GM19351 (cell line): ENCODE measurements around the gene SPCS2.
"Not testable (repeated sequence)": the region's sequence is repeated elsewhere in the genome, so short reads cannot be mapped to it uniquely, and the experiment has no call there.

Source experiments
- ATAC-seq: cut with Tn5 transposase; IDR thresholded peaks from one replicate; pipeline ENCODE4 v1.9.1; 2021; ENCODE audit warnings: mild to moderate bottlenecking, moderate library complexity; ENCODE audit not compliant: unreplicated experiment

SPCS2 gene

DNA sequence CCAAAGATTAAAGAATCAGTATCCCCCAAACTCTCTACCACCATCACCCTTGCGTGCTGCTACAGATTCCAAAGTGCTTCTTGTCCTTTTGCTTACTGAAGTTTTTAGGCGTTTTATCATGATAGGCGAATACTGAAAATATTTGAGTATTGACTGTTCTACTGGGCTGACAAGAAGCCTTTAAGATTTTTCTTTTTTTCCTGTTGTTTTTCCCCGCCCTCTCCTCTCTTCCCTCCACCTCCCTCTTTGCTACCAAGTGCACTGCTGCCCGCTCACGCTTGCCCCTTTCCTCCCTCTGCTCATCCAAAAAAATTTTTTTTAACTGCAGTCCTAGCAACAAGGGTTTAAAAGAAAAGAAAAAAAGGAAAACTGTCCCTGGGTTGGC is 679 bp downstream of the SPCS2 start:
- no peak for ATAC-seq

DNA sequence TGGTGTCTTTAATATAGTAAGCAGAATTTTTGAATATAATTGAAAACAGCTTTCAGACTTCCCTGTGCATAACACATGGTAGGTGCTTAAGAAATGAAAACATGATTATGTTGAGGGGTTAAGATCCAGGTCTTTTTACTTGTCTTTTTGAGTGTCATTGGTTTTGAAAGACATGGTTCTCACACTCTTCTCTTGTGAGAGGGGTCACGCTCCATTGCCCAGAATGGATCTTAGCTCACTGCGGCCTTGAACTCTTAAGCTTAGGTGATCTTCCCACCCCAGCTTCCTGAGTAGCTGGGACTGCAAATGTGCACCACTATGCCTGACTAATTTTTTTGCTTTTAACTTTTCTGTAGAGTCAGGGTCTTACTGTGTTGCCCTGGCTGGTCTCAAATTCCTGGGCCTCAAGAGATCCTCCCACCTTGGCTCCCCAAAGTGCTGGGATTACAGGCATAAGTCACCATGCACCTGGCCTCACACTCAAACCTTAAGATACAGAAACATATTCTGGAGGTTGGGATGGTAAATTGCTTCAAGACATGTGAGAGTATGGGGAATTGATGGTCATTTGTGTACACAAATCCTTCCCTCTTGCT is 1.4 kb downstream of the SPCS2 start:
- ATAC-seq: no peak

DNA sequence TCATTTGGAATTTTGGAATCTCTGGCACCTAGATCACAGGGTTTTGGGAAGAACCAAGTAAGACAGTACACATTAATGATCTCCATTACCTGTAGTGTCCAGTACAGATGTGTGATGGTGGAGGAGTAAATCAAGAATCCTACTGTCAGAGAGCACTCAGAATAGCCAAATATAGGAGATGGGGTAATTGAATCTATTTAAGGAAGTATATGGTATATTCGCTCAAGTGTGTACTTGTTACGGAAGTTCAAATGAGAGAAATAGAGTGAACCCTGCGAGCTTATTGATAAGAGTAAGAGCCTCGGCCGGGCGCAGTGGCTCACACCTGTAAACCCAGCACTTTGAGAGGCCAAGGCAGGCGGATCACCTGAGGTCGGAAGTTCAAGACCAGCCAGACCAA is 2.2 kb downstream of the SPCS2 start:
- ATAC-seq: no peak

GRCh38 chr11:74952752-74953151 is 3.7 kb downstream of the SPCS2 start:
- no peak for ATAC-seq

GRCh38 chr11:74953451-74953850 is 4.4 kb downstream of the SPCS2 start:
- no peak for ATAC-seq

DNA sequence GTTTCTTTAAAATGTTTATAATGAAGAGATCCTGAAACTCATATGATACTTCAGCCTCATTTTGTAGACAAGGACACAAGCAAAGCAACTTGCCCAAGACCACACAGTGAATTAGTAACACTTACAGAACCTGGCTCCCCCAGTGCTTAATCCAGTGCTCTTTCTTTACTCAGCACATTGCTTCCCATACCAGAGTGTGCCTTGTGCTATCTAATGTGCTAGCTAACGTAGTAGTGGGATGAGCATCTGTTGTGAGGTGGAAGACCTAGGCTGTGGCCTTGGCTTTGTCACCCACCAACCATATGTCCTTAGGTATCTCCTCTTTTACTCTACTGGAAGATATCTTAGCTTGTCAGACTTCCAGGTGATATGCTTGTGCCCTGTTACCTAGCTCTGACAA is 5.1 kb downstream of the SPCS2 start:
- no peak for ATAC-seq

DNA sequence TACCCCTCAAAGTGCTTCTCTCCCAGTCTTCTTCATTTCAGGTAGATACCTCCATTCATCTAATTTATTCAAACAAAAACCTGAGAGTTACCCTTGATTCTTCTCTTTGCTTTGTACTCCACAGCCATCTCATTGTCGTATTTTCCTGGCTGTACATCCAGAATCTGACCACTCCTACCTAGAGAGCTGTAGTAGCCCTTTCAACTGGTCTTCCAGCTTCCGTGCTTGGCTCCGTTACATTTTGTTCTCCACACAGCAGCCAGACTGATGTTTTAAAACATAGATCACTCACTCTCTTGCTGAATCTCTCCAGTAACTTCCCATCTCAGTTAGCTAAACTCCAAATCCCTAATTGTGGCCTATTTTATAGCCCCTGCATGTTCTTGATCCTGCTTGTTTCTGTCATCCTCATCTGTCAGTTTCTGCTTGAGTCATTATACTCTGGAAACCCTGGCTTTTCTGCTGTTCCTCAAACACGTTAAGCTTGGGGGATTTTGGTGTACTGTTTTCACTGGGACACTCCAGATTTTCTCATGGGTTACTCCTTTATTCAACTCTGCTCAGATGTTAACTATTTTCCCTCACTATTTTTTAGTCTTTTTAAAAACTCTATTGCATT is 7.4 kb downstream of the SPCS2 start:
- no peak for ATAC-seq

GRCh38 chr11:74957937-74958629 is 9.0 kb downstream of the SPCS2 start:
- no peak for ATAC-seq

DNA sequence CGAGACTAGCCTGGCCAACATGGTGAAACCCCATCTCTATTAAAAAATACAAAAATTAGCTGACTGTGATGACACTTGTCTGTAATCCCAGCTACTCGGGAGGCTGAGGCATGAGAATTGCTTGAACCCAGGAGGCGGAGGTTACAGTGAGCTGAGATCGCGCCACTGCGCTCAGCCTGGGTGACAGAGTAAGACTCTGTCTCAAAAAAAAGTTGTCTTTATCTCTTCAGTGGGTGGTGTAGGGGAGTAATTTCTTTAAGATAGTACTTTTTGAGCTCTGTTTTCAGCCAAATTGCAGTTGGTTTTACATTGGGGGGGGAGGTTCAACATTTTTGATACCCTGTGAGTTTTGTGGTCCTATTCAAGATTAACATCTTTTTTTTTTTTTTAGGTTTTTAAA is 11.1 kb downstream of the SPCS2 start:
- ATAC-seq: not testable (repeated sequence)

GRCh38 chr11:74966651-74967050 is 17.6 kb downstream of the SPCS2 start:
- ATAC-seq: no peak

GRCh38 chr11:74970852-74971395 is 21.9 kb downstream of the SPCS2 start:
- no peak for ATAC-seq

GRCh38 chr11:74971424-74971823 is 22.4 kb downstream of the SPCS2 start:
- ATAC-seq: no peak

DNA sequence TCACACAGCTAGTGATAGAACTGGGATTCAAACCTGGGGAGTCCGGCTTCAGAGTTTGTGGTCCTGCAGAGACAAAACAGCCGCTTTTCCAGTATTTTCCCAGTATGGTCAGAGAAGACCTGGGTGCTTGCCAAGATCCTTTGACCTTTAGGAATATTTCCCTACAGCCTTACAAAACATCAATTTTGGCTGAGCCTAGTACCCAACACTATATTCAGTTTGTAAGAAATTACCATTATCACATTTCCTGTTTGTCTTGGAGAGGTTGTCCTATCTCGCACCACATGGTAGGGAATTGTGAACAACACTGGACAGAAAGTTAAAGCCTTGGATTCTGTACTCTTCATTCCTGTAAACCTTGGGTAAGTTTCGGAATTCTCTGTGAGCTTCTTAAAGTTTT is 29.0 kb downstream of the SPCS2 start:
- ATAC-seq: no peak

DNA sequence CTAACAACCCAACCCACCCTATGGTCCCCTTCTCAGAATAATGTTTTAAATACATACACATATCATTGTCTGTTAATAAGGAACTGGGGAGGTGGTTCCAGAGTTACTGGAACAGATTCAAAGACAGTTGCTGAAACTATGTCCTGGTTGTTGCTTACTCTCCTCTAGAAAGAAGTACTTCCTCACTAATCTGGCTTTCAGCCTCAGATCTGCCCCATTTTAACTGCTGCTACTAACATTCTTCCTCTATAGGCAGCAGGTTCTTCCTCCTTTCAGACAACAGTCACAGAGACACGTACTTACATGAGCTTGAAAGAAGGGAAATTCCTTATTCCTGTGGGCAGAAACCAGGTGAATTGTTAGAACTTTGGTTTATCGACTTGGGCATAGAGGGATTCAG is 31.6 kb downstream of the SPCS2 start:
- no peak for ATAC-seq

GRCh38 chr11:74981888-74982287 is 32.8 kb downstream of the SPCS2 start:
- ATAC-seq: no peak

GRCh38 chr11:74984070-74984469 is 35.0 kb downstream of the SPCS2 start:
- ATAC-seq: no peak

DNA sequence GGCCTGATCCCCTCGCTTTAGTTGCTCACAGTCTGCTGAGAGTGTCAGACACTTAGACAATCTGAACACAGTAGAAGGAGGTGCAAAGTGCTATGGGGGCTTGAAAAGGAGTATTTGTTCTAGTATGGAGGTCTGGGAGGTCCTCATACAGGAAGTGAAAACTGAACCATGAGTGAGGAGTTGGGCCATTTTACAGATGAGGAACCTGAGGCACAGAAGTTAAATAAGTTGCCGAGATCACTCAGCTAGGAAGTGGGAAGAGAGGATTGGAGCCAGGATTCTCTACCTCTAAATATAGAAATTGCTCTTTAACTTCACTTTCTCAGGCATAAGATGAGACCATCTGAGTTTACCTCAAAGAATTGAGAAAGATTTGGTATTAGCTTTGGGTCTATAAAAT is 35.7 kb downstream of the SPCS2 start:
- no peak for ATAC-seq

- ATAC-seq: peak; percentile 83
Measured at GRCh38 chr11:74988541-74989259, 39.6 kb downstream of the SPCS2 start, which contains the start of gene NEU3. Gene NEU3 (plus strand): TSS chr11:74988933. CDS start chr11:74989061, 128 bp downstream.

DNA sequence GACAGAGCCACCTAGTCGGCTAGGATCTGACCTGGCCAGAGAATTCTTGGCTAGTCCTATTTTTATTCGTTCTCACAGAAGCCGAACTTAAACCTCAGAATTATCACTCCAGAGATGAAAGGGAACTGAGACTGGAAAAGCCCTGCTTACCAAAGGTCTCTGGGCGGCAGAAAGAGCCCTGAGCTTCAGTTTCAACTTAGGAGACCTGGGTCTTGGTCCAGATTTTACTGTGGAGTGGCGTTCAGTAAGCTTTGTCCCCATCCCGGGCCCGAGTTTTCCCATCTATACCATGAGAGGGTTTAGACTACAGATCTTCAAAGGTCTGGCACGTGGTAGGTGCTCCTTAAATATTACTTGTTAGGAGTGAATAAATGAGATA is 40.2 kb downstream of the SPCS2 start:
- ATAC-seq: no peak

DNA sequence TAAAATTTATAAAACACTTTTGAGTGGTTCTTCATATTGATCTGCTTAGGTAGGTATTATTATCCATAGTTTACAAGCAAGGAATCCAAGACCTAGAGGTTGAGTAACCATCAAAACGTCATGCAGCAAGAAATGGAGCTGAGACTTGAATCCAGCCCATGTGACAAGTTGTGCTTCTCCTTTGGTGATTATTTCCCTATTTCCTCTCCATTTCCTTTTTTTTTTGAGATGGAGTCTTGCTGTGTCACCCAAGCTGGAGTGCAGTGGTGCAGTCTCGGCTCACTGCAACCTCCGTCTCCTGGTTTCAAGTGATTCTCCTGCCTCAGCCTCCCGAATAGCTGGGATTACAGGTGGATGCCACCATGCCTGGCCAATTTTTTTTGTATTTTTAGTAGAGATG is 41.1 kb downstream of the SPCS2 start:
- ATAC-seq: not testable (repeated sequence)

DNA sequence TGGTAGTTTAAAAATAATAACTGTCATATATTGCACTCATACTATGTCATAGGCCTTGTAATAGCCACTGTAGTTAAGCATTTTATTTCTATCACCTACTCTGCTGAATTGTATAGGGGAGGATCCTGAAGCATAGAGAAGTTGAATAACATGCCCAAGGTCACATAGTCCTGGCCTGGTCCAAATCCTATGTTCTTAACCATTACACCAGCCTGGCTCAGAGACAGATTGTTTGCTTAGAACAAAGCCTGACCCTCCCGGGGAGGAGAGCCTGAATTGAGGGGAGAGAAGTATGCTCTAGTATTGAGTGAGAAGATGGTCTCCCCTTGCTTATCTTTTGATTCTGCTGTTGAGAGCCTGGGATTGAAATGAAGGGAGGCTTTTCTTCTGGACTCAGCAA is 41.9 kb downstream of the SPCS2 start:
- no peak for ATAC-seq
